ENCODE measurements around the gene SLC12A6.
A peak's percentile ranks its signal among the peaks of the same experiment; 100 is the strongest.
"Not testable (repeated sequence)": the region's sequence is repeated elsewhere in the genome, so short reads cannot be mapped to it uniquely, and the experiment has no call there.

Gene SLC12A6

GRCh38 chr15:34362047-34362773 lies 24.6 kb upstream of the SLC12A6 start:
- Mint-ChIP-seq H3K9me3 (no peaks in the 10 kb centered on the region), H3K4me1 (peaks cover 11% of the 10 kb centered on the region), H3K27ac (peak overlapping the region; percentile 42), H3K27me3 (no peaks in the 10 kb centered on the region), H3K4me3 (no peak overlapping the region), H3K36me3 (peaks cover 48% of the 10 kb centered on the region)
- no peak for ATAC-seq

GRCh38 chr15:34361278-34361677 lies 23.7 kb upstream of the SLC12A6 start:
- Mint-ChIP-seq H3K27me3 (no peaks in the 10 kb centered on the region), H3K4me1 (peaks cover 10% of the 10 kb centered on the region), H3K4me3 (no peak overlapping the region), H3K36me3 (peaks cover 53% of the 10 kb centered on the region), H3K9me3 (no peaks in the 10 kb centered on the region), H3K27ac (no peak overlapping the region)
- no peak for ATAC-seq

- H3K27ac Mint-ChIP-seq = no peak overlapping the region
- no peak overlapping the region for H3K4me3 Mint-ChIP-seq
- H3K4me1 Mint-ChIP-seq = peaks cover under 1% of the 10 kb centered on the region
- no peak for ATAC-seq
- H3K36me3 Mint-ChIP-seq = peaks cover 61% of the 10 kb centered on the region
- no peaks in the 10 kb centered on the region for H3K27me3 Mint-ChIP-seq
- H3K9me3 Mint-ChIP-seq = no peaks in the 10 kb centered on the region
These were observed 22.7 kb upstream of the SLC12A6 start for GRCh38 chr15:34360298-34360697.

- no peaks in the 10 kb centered on the region for H3K9me3 Mint-ChIP-seq
- H3K27ac Mint-ChIP-seq = no peak overlapping the region
- H3K27me3 Mint-ChIP-seq = no peaks in the 10 kb centered on the region
- ATAC-seq = no peak
- no peak overlapping the region for H3K4me3 Mint-ChIP-seq
- peaks cover 61% of the 10 kb centered on the region for H3K36me3 Mint-ChIP-seq
- no peaks in the 10 kb centered on the region for H3K4me1 Mint-ChIP-seq
These were observed 21.8 kb upstream of the SLC12A6 start for GRCh38 chr15:34359416-34359815.

GRCh38 chr15:34358948-34359347 lies 21.4 kb upstream of the SLC12A6 start:
- no peaks in the 10 kb centered on the region for H3K4me1 Mint-ChIP-seq
- no peaks in the 10 kb centered on the region for H3K9me3 Mint-ChIP-seq
- H3K27ac Mint-ChIP-seq = no peak overlapping the region
- ATAC-seq = no peak
- no peak overlapping the region for H3K4me3 Mint-ChIP-seq
- no peaks in the 10 kb centered on the region for H3K27me3 Mint-ChIP-seq
- H3K36me3 Mint-ChIP-seq = peaks cover 61% of the 10 kb centered on the region

- no peak overlapping the region for H3K27ac Mint-ChIP-seq
These were observed 20.8 kb upstream of the SLC12A6 start for GRCh38 chr15:34358367-34358766.

GRCh38 chr15:34357653-34358052 lies 20.1 kb upstream of the SLC12A6 start:
- Mint-ChIP-seq H3K4me3 (no peak overlapping the region), H3K36me3 (peaks cover 56% of the 10 kb centered on the region), H3K27ac (no peak overlapping the region), H3K4me1 (no peaks in the 10 kb centered on the region), H3K27me3 (no peaks in the 10 kb centered on the region), H3K9me3 (no peaks in the 10 kb centered on the region)
- no peak for ATAC-seq

More at GRCh38 chr15:34358367-34358766, 20.8 kb upstream of the SLC12A6 start:
- H3K36me3 Mint-ChIP-seq = peaks cover 61% of the 10 kb centered on the region
- H3K27me3 Mint-ChIP-seq = no peaks in the 10 kb centered on the region
- no peak for ATAC-seq
- no peak overlapping the region for H3K4me3 Mint-ChIP-seq
- no peaks in the 10 kb centered on the region for H3K4me1 Mint-ChIP-seq
- no peaks in the 10 kb centered on the region for H3K9me3 Mint-ChIP-seq

- Mint-ChIP-seq H3K27me3 (no peaks in the 10 kb centered on the region), H3K36me3 (peaks cover 36% of the 10 kb centered on the region), H3K27ac (no peak overlapping the region), H3K4me3 (no peak overlapping the region), H3K4me1 (no peaks in the 10 kb centered on the region), H3K9me3 (no peaks in the 10 kb centered on the region)
- no peak for ATAC-seq
These were observed 17.7 kb upstream of the SLC12A6 start for GRCh38 chr15:34355241-34355640.

GRCh38 chr15:34354286-34354685 lies 16.7 kb upstream of the SLC12A6 start:
- ATAC-seq = no peak
- H3K9me3 Mint-ChIP-seq = no peaks in the 10 kb centered on the region
- H3K4me3 Mint-ChIP-seq = no peak overlapping the region
- no peak overlapping the region for H3K27ac Mint-ChIP-seq
- no peaks in the 10 kb centered on the region for H3K4me1 Mint-ChIP-seq
- H3K36me3 Mint-ChIP-seq = peaks cover 26% of the 10 kb centered on the region
- no peaks in the 10 kb centered on the region for H3K27me3 Mint-ChIP-seq

- H3K4me3 Mint-ChIP-seq = no peak overlapping the region
- H3K36me3 Mint-ChIP-seq = peaks cover 20% of the 10 kb centered on the region
- H3K4me1 Mint-ChIP-seq = no peaks in the 10 kb centered on the region
- no peaks in the 10 kb centered on the region for H3K9me3 Mint-ChIP-seq
- ATAC-seq = no peak
- no peaks in the 10 kb centered on the region for H3K27me3 Mint-ChIP-seq
- no peak overlapping the region for H3K27ac Mint-ChIP-seq
These were observed 16.0 kb upstream of the SLC12A6 start for GRCh38 chr15:34353627-34354026.

GRCh38 chr15:34352996-34353395 lies 15.4 kb upstream of the SLC12A6 start:
- not testable (repeated sequence) for ATAC-seq, H3K4me3 Mint-ChIP-seq, H3K4me1 Mint-ChIP-seq, H3K27me3 Mint-ChIP-seq, H3K27ac Mint-ChIP-seq, H3K9me3 Mint-ChIP-seq
- H3K36me3 Mint-ChIP-seq = peaks cover 15% of the 10 kb centered on the region

- Mint-ChIP-seq H3K9me3 (no peaks in the 10 kb centered on the region), H3K4me3 (no peak overlapping the region), H3K27ac (no peak overlapping the region), H3K36me3 (no peaks in the 10 kb centered on the region), H3K4me1 (no peaks in the 10 kb centered on the region), H3K27me3 (no peaks in the 10 kb centered on the region)
- ATAC-seq = no peak
These were observed 12.2 kb upstream of the SLC12A6 start for GRCh38 chr15:34349769-34350168.

GRCh38 chr15:34348735-34349300 lies 11.2 kb upstream of the SLC12A6 start:
- H3K27ac Mint-ChIP-seq = no peak overlapping the region
- H3K4me3 Mint-ChIP-seq = no peak overlapping the region
- no peak for ATAC-seq
- H3K4me1 Mint-ChIP-seq = no peaks in the 10 kb centered on the region
- no peaks in the 10 kb centered on the region for H3K9me3 Mint-ChIP-seq
- H3K36me3 Mint-ChIP-seq = no peaks in the 10 kb centered on the region
- H3K27me3 Mint-ChIP-seq = no peaks in the 10 kb centered on the region

- Mint-ChIP-seq H3K27ac (no peak overlapping the region), H3K4me1 (no peaks in the 10 kb centered on the region), H3K4me3 (no peak overlapping the region), H3K27me3 (no peaks in the 10 kb centered on the region), H3K36me3 (no peaks in the 10 kb centered on the region), H3K9me3 (no peaks in the 10 kb centered on the region)
- no peak for ATAC-seq
These were observed 10.5 kb upstream of the SLC12A6 start for GRCh38 chr15:34347951-34348638.

GRCh38 chr15:34342737-34343575 lies 5.4 kb upstream of the SLC12A6 start, which contains the start of the genes NOP10 and NUTM1:
NOP10 (minus strand) TSS chr15:34343136; CDS start chr15:34343073, 63 bp downstream.
NUTM1 (plus strand) TSS chr15:34343315; CDS start chr15:34343697, 382 bp downstream.
- Mint-ChIP-seq H3K27ac (no peak within 1 kb of the TSS), H3K9me3 (no peaks in the 10 kb centered on the region), H3K4me1 (peaks cover 19% of the 10 kb centered on the region), H3K27me3 (no peaks in the 10 kb centered on the region), H3K36me3 (peaks cover 15% of the 10 kb centered on the region), H3K4me3 (no peak within 1 kb of the TSS)
- peak; percentile 93 for ATAC-seq

Measured in stimulated activated memory B cell treated with anti-CD40 and anti-IgM and Interleukin-4, amounts not matched to agents 10 μg/mL and 1 μg/mL and 100 μg/mL, for 72 hours (primary cell).